ENCODE data around the gene GPC6.

GPC6 gene

GRCh38 chr13:93767180-93767916 lies 540.7 kb downstream of the GPC6 start:
- peaks cover 53% of the 10 kb centered on the region for H3K4me1 Mint-ChIP-seq
- TF ChIP-seq CTCF (IDR thresholded peaks at IDR 0.05; ENCODE audit: unreplicated experiment in 3 of 3): no peak
- no peaks in the 10 kb centered on the region for H3K27me3 Mint-ChIP-seq (ENCODE audit: low read depth)
- H3K4me3 Mint-ChIP-seq: peak overlapping the region in 1 of 3 experiments; percentile 22
- no peaks in the 10 kb centered on the region for H3K36me3 Mint-ChIP-seq (ENCODE audit: low read depth)
- peak overlapping the region; percentile 59 to 76 (median 66) for H3K27ac Mint-ChIP-seq
- peaks cover 3% of the 10 kb centered on the region for H3K9me3 Mint-ChIP-seq

- no peaks in the 10 kb centered on the region for H3K27me3 Mint-ChIP-seq (ENCODE audit: low read depth)
- peaks cover 3% of the 10 kb centered on the region for H3K9me3 Mint-ChIP-seq
- no peaks in the 10 kb centered on the region for H3K36me3 Mint-ChIP-seq (ENCODE audit: low read depth)
- H3K27ac Mint-ChIP-seq: peak overlapping the region; percentile 59 to 76 (median 66)
- no peak overlapping the region for H3K4me3 Mint-ChIP-seq
- TF ChIP-seq CTCF (IDR thresholded peaks at IDR 0.05; ENCODE audit: unreplicated experiment in 3 of 3): no peak
- peaks cover 54% of the 10 kb centered on the region for H3K4me1 Mint-ChIP-seq
Measured at GRCh38 chr13:93767917-93768409, 541.4 kb downstream of the GPC6 start.

GRCh38 chr13:93769101-93769500 lies 542.5 kb downstream of the GPC6 start:
- no peak for TF ChIP-seq CTCF (IDR thresholded peaks at IDR 0.05; ENCODE audit: unreplicated experiment in 3 of 3)
- H3K4me1 Mint-ChIP-seq: peaks cover 54% of the 10 kb centered on the region
- H3K36me3 Mint-ChIP-seq (ENCODE audit: low read depth): no peaks in the 10 kb centered on the region
- H3K27ac Mint-ChIP-seq: peak overlapping the region; percentile 38 to 68 (median 66)
- no peaks in the 10 kb centered on the region for H3K27me3 Mint-ChIP-seq (ENCODE audit: low read depth)
- H3K9me3 Mint-ChIP-seq: no peaks in the 10 kb centered on the region
- no peak overlapping the region for H3K4me3 Mint-ChIP-seq

GRCh38 chr13:93769607-93770006 lies 543.0 kb downstream of the GPC6 start:
- Mint-ChIP-seq H3K4me3 (peak overlapping the region in 1 of 3 experiments; percentile 14), H3K27me3 (ENCODE audit: low read depth) (no peaks in the 10 kb centered on the region), H3K36me3 (ENCODE audit: low read depth) (no peaks in the 10 kb centered on the region), H3K27ac (peak overlapping the region; percentile 38 to 68 (median 66)), H3K4me1 (peaks cover 54% of the 10 kb centered on the region), H3K9me3 (no peaks in the 10 kb centered on the region)
- TF ChIP-seq CTCF (IDR thresholded peaks at IDR 0.05; ENCODE audit: unreplicated experiment in 3 of 3): no peak

GRCh38 chr13:93771227-93771626 lies 544.6 kb downstream of the GPC6 start:
- no peak for TF ChIP-seq CTCF (IDR thresholded peaks at IDR 0.05; ENCODE audit: unreplicated experiment in 3 of 3)
- H3K4me1 Mint-ChIP-seq: peaks cover 54% of the 10 kb centered on the region
- H3K36me3 Mint-ChIP-seq (ENCODE audit: low read depth): no peaks in the 10 kb centered on the region
- no peaks in the 10 kb centered on the region for H3K27me3 Mint-ChIP-seq (ENCODE audit: low read depth)
- no peaks in the 10 kb centered on the region for H3K9me3 Mint-ChIP-seq
- peak overlapping the region; percentile 36 to 62 (median 50) for H3K27ac Mint-ChIP-seq
- H3K4me3 Mint-ChIP-seq: no peak overlapping the region

GRCh38 chr13:93771782-93772181 lies 545.2 kb downstream of the GPC6 start:
- no peaks in the 10 kb centered on the region for H3K36me3 Mint-ChIP-seq (ENCODE audit: low read depth)
- H3K4me3 Mint-ChIP-seq: no peak overlapping the region
- H3K9me3 Mint-ChIP-seq: no peaks in the 10 kb centered on the region
- peaks cover 54% of the 10 kb centered on the region for H3K4me1 Mint-ChIP-seq
- no peak for TF ChIP-seq CTCF (IDR thresholded peaks at IDR 0.05; ENCODE audit: unreplicated experiment in 3 of 3)
- peak overlapping the region in 1 of 3 experiments; percentile 50 for H3K27ac Mint-ChIP-seq
- H3K27me3 Mint-ChIP-seq (ENCODE audit: low read depth): no peaks in the 10 kb centered on the region
